Thoracic aorta (tissue), 2 donors: ENCODE results near the gene PGA4. TPM values are rescaled to one million over a fixed set of nuclear protein-coding genes. Genes with fewer than 3 reads are reported as not detected.

Source experiments
- ATAC-seq: fragments of 150-250 bp; one replicate; pipeline ENCODE4 v1.8.0; 2017; ENCODE audit warnings: low read depth; ENCODE audit not compliant: insufficient number of reproducible peaks, low FRiP score
- DNase-seq: peaks from one replicate; pipeline ENCODE4 v3.0.0-alpha.2; 2020; ENCODE audit warnings: low spot score
- H3K27ac ChIP-seq, 2 donors: fragments of 200-600 bp; sonication (generic); 1 replicate in 1 of 2; 2 replicates in 1 of 2; pipeline ENCODE4 v1.5.1; 2016; ENCODE audit warnings: mild to moderate bottlenecking in 2 of 2, moderate library complexity in 2 of 2
- H3K27me3 ChIP-seq: fragments of 200-600 bp; sonication (generic); replicated peaks from 2 replicates; pipeline ENCODE4 v1.6.0; 2016; ENCODE audit warnings: mild to moderate bottlenecking; ENCODE audit not compliant: insufficient read depth
- H3K36me3 ChIP-seq: fragments of 200-600 bp; sonication (generic); one replicate; pipeline ENCODE4 v1.5.1; 2016
- H3K4me1 ChIP-seq, 2 donors: fragments of 200-600 bp; sonication (generic); 1 replicate in 1 of 2; 2 replicates in 1 of 2; pipeline versions ENCODE4 v1.5.1 to v1.6.0; 2016; ENCODE audit warnings: low read depth in 2 of 2, mild to moderate bottlenecking in 1 of 2; ENCODE audit not compliant: control insufficient read depth in 1 of 2
- H3K4me3 ChIP-seq: fragments of 200-600 bp; sonication (generic); 2 replicates; pipeline ENCODE4 v1.5.1; 2016; ENCODE audit warnings: mild to moderate bottlenecking
- H3K9me3 ChIP-seq: fragments of 200-600 bp; sonication (generic); 2 replicates; pipeline ENCODE4 v1.5.1; 2016
- CTCF ChIP-seq: fragments of 200-600 bp; sonication (generic); IDR thresholded peaks from one replicate; pipeline ENCODE4 v1.5.1; 2019; ENCODE audit warnings: antibody characterized with exemption
- total RNA-seq, 2 donors: library from RNA; depleted of rRNA; stranded (reverse); fragments of >200 nt; gene quantifications; one replicate each; pipeline versions ENCODE4 v1.1.0 to v1.2.3, GENCODE V29; 2016

Gene PGA4
- total RNA-seq, 2 donors from 2014 or later, result 4.7 TPM; not detected in 1

- no peak overlapping the region for H3K4me3 ChIP-seq
- no peaks in the 10 kb centered on the region for H3K9me3 ChIP-seq
- no peak overlapping the region for H3K27ac ChIP-seq
- H3K27me3 ChIP-seq, result no peaks in the 10 kb centered on the region
- DNase-seq (no peak), ATAC-seq (no peak)
- no peaks in the 10 kb centered on the region for H3K4me1 ChIP-seq
- TF ChIP-seq CTCF, result no peak
- no peaks in the 10 kb centered on the region for H3K36me3 ChIP-seq
Observed at GRCh38 chr11:61272731-61273130, 50.6 kb downstream of the PGA4 start.

- ATAC-seq (no peak), DNase-seq (no peak)
- Histone ChIP-seq H3K27ac (no peak overlapping the region), H3K4me1 (no peaks in the 10 kb centered on the region), H3K27me3 (no peaks in the 10 kb centered on the region), H3K36me3 (no peaks in the 10 kb centered on the region), H3K9me3 (no peaks in the 10 kb centered on the region), H3K4me3 (no peak overlapping the region)
- no peak for TF ChIP-seq CTCF
Observed at GRCh38 chr11:61273178-61274078, 51.3 kb downstream of the PGA4 start.

GRCh38 chr11:61274084-61274483 lies 51.9 kb downstream of the PGA4 start:
- no peak for ATAC-seq
- H3K27ac ChIP-seq, result no peak overlapping the region
- no peak for TF ChIP-seq CTCF
- no peak overlapping the region for H3K4me3 ChIP-seq
- H3K36me3 ChIP-seq, result no peaks in the 10 kb centered on the region
- DNase-seq, result no peak
- no peaks in the 10 kb centered on the region for H3K9me3 ChIP-seq
- no peaks in the 10 kb centered on the region for H3K27me3 ChIP-seq
- no peaks in the 10 kb centered on the region for H3K4me1 ChIP-seq

GRCh38 chr11:61275191-61275590 lies 53.0 kb downstream of the PGA4 start:
- H3K9me3 ChIP-seq, result no peaks in the 10 kb centered on the region
- H3K27ac ChIP-seq, result no peak overlapping the region
- H3K4me3 ChIP-seq, result no peak overlapping the region
- ATAC-seq (no peak), DNase-seq (no peak)
- H3K27me3 ChIP-seq, result no peaks in the 10 kb centered on the region
- TF ChIP-seq CTCF, result no peak
- H3K36me3 ChIP-seq, result no peaks in the 10 kb centered on the region
- H3K4me1 ChIP-seq, result no peaks in the 10 kb centered on the region

- no peaks in the 10 kb centered on the region for H3K4me1 ChIP-seq
- no peak overlapping the region for H3K27ac ChIP-seq
- no peak overlapping the region for H3K4me3 ChIP-seq
- DNase-seq, result no peak
- no peaks in the 10 kb centered on the region for H3K9me3 ChIP-seq
- H3K27me3 ChIP-seq, result no peaks in the 10 kb centered on the region
- no peak for ATAC-seq
- no peak for TF ChIP-seq CTCF
- no peaks in the 10 kb centered on the region for H3K36me3 ChIP-seq
Observed at GRCh38 chr11:61277186-61278000, 55.2 kb downstream of the PGA4 start.
